HepG2 (cell line): Measurements from ENCODE around the gene NUP54. TPM values are rescaled to one million over a fixed set of nuclear protein-coding genes. Genes with fewer than 3 reads are reported as not detected.

Experiments used
- ATRX ChIP-seq: sonication (generic); formaldehyde crosslinking; IDR thresholded peaks from 2 replicates; pipeline ENCODE4 v1.4.0; 2020; ENCODE audit warnings: missing genetic modification reagents, borderline replicate concordance
- CENPX ChIP-seq: sonication (generic); formaldehyde crosslinking; IDR thresholded peaks from 2 replicates; pipeline ENCODE4 v1.9.0; 2021; ENCODE audit warnings: mild to moderate bottlenecking, missing genetic modification reagents, moderate library complexity
- ELF4 ChIP-seq: sonication (generic); formaldehyde crosslinking; IDR thresholded peaks from 2 replicates; pipeline ENCODE4 v1.5.0; 2020; ENCODE audit warnings: missing genetic modification reagents, mild to moderate bottlenecking, moderate library complexity, borderline replicate concordance
- ISL2 ChIP-seq: sonication (generic); formaldehyde crosslinking; IDR thresholded peaks from 2 replicates; pipeline ENCODE4 v1.5.0; 2020; ENCODE audit warnings: missing genetic modification reagents
- NCOR1 ChIP-seq: fragments of 200-600 bp; sonication (generic); IDR thresholded peaks from 2 replicates; pipeline ENCODE4 v1.7.0; 2017; ENCODE audit warnings: antibody characterized with exemption, low read length, borderline replicate concordance
- NR2C2 ChIP-seq: sonication (generic); formaldehyde crosslinking; IDR thresholded peaks from 2 replicates; pipeline ENCODE4 v1.4.0; 2020; ENCODE audit warnings: missing genetic modification reagents, mild to moderate bottlenecking, moderate library complexity, borderline replicate concordance
- NR2F2 ChIP-seq: IDR thresholded peaks from 2 replicates; pipeline ENCODE4 v1.6.1; 2012; ENCODE audit warnings: low read depth, inconsistent platforms, borderline replicate concordance
- PAF1 ChIP-seq: IDR thresholded peaks from 2 replicates; pipeline ENCODE4 v1.6.1; 2016; ENCODE audit warnings: missing genetic modification reagents, missing compliant biosample characterization
- PAX8 ChIP-seq: sonication (generic); formaldehyde crosslinking; IDR thresholded peaks from 2 replicates; pipeline ENCODE4 v1.8.0; 2022; ENCODE audit warnings: mild to moderate bottlenecking, missing genetic modification reagents, borderline replicate concordance
- RFX1 ChIP-seq: fragments of 450-650 bp; IDR thresholded peaks from 2 replicates; pipeline ENCODE4 v1.6.1; 2017
- SKI ChIP-seq: fragments of 450-650 bp; IDR thresholded peaks from one replicate; pipeline ENCODE4 v1.6.1; 2018; ENCODE audit warnings: mild to moderate bottlenecking; ENCODE audit not compliant: partially characterized antibody
- SMAD1 ChIP-seq: sonication (generic); formaldehyde crosslinking; IDR thresholded peaks from 2 replicates; pipeline ENCODE4 v1.4.0; 2020; ENCODE audit warnings: missing genetic modification reagents, low read depth, mild to moderate bottlenecking, borderline replicate concordance
- THYN1 ChIP-seq: sonication (generic); formaldehyde crosslinking; IDR thresholded peaks from 2 replicates; pipeline ENCODE4 v1.8.1; 2023; ENCODE audit warnings: low read depth, mild to moderate bottlenecking, moderate library complexity, missing genetic modification reagents, borderline replicate concordance
- ZNF10 ChIP-seq: sonication (generic); formaldehyde crosslinking; IDR thresholded peaks from 2 replicates; pipeline ENCODE4 v1.4.0; 2020; ENCODE audit warnings: mild to moderate bottlenecking, low read depth, missing genetic modification reagents, borderline replicate concordance
- ZNF160 ChIP-seq: sonication (generic); formaldehyde crosslinking; IDR thresholded peaks from 2 replicates; pipeline ENCODE4 v1.8.0; 2022; ENCODE audit warnings: mild to moderate bottlenecking, inconsistent platforms, missing genetic modification reagents
- ZNF468 ChIP-seq: sonication (generic); formaldehyde crosslinking; IDR thresholded peaks from 2 replicates; pipeline ENCODE4 v1.8.0; 2022; ENCODE audit warnings: mild to moderate bottlenecking, moderate library complexity, missing genetic modification reagents
- ZNF552 ChIP-seq: sonication (generic); formaldehyde crosslinking; IDR thresholded peaks from 2 replicates; pipeline ENCODE4 v1.9.0; 2022; ENCODE audit warnings: missing genetic modification reagents, mild to moderate bottlenecking, borderline replicate concordance
- ZNF563 ChIP-seq: sonication (generic); formaldehyde crosslinking; IDR thresholded peaks from 2 replicates; pipeline ENCODE4 v1.8.0; 2022; ENCODE audit warnings: mild to moderate bottlenecking, moderate library complexity, missing genetic modification reagents
- ZNF598 ChIP-seq: sonication (generic); formaldehyde crosslinking; IDR thresholded peaks from 2 replicates; pipeline ENCODE4 v1.5.1; 2020; ENCODE audit warnings: mild to moderate bottlenecking, missing genetic modification reagents, borderline replicate concordance
- ZNF781 ChIP-seq: sonication (generic); formaldehyde crosslinking; IDR thresholded peaks from 2 replicates; pipeline ENCODE4 v1.5.1; 2020; ENCODE audit warnings: borderline replicate concordance, mild to moderate bottlenecking, missing genetic modification reagents; ENCODE audit errors: not compliant biosample characterization
- ZNF788 ChIP-seq: sonication (generic); formaldehyde crosslinking; IDR thresholded peaks from 2 replicates; pipeline ENCODE4 v1.5.0; 2020; ENCODE audit warnings: mild to moderate bottlenecking, missing genetic modification reagents, borderline replicate concordance
- polyA plus RNA-seq, 8 experiments: library from polyadenylated mRNA; depleted of rRNA in 3 of 8; stranded (reverse) in 7 of 8; unstranded in 1 of 8; fragments of >200 nt; fragmentation: Illumina TruSeq in 4 of 8; extraction: Trizol in 4 of 8; gene quantifications; 2 replicates each; pipeline versions ENCODE4 v1.2.1 to v1.2.3, GENCODE V29; 2011 to 2016; ENCODE audit warnings: low read depth in 4 of 8, missing spikeins in 1 of 8, mixed read lengths in 1 of 8; ENCODE audit not compliant: insufficient read depth in 1 of 8
- total RNA-seq, 5 experiments: library from RNA; depleted of rRNA; stranded (reverse); fragments of >200 nt; fragmentation: Illumina TruSeq; extraction: Trizol; gene quantifications; 2 replicates each; pipeline ENCODE4 v1.2.3, GENCODE V29; 2016; ENCODE audit warnings: low read depth in 1 of 5
- TF ChIP-seq, protein P1 (sequence below): IDR thresholded peaks from 2 replicates; pipeline ENCODE4 v1.6.1; 2016; ENCODE audit warnings: low read depth, missing genetic modification reagents, missing compliant biosample characterization
- TF ChIP-seq, protein P2 (sequence below): sonication (generic); formaldehyde crosslinking; IDR thresholded peaks from 2 replicates; pipeline ENCODE4 v1.5.0; 2020; ENCODE audit warnings: mild to moderate bottlenecking, missing genetic modification reagents

The NUP54 gene
- total and polyA plus RNA-seq, 2 of the 13 experiments (the other 11 are each of a cell fraction or from before 2014, with no cell fraction given) = 36.1 to 69.3 TPM

DNA sequence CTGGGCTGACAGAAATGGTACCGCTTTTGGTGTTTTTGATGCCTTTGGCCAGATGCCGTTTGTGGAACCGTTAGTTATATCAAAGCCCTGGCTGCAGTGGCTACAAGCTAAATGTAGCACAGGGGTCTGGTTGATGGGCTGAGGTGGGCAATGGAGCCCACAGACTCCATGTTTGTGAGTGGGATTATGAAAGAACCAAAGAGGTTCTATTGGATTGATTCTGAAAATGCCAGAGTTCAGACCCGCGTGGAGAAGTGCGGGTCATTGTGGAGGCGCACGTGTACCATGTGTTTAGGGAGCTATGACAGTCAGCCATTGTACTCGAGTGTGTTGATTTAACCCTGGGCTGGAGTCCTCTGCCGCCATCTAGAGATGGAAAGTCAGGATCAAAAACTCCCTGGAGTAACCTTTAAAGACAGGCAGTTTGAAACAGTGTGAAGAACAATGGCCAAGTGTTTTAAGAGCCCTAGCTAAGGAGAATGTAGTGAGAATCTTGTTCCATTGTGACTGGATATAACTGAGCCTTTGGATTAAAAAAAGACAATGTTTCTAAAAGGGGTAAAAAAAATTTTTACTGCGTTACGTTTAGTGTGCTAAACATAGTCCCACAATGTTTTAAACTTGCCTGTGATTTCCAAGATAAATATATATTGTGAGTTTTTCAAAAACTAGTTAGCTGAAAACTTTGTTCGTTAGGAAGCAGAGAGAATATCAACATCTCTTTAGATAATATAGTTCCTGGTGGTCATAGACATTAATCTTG is 61.0 kb downstream of the NUP54 start (continued):
- TF ChIP-seq RFX1 (no peak), THYN1 (CRISPR knock-in tag) (no peak), ELF4 (CRISPR knock-in tag) (no peak), ZNF598 (CRISPR knock-in tag) (no peak), ZNF563 (CRISPR knock-in tag) (no peak), NCOR1 (no peak), CENPX (no peak), ZNF552 (CRISPR knock-in tag) (no peak), PAX8 (CRISPR knock-in tag) (no peak), ZNF160 (CRISPR knock-in tag) (no peak), PAF1 (CRISPR knock-in tag) (no peak), ZNF781 (CRISPR knock-in tag) (no peak), NR2F2 (no peak), ZNF468 (CRISPR knock-in tag) (no peak), ZNF788 (CRISPR knock-in tag) (no peak), SMAD1 (CRISPR knock-in tag) (no peak), NR2C2 (no peak), ZNF10 (no peak), ISL2 (CRISPR knock-in tag) (peak; percentile 42; the same call in 1 of the 2 replicates), ATRX (CRISPR knock-in tag) (no peak), SKI (no peak)
- TF ChIP-seq, protein P1, sequence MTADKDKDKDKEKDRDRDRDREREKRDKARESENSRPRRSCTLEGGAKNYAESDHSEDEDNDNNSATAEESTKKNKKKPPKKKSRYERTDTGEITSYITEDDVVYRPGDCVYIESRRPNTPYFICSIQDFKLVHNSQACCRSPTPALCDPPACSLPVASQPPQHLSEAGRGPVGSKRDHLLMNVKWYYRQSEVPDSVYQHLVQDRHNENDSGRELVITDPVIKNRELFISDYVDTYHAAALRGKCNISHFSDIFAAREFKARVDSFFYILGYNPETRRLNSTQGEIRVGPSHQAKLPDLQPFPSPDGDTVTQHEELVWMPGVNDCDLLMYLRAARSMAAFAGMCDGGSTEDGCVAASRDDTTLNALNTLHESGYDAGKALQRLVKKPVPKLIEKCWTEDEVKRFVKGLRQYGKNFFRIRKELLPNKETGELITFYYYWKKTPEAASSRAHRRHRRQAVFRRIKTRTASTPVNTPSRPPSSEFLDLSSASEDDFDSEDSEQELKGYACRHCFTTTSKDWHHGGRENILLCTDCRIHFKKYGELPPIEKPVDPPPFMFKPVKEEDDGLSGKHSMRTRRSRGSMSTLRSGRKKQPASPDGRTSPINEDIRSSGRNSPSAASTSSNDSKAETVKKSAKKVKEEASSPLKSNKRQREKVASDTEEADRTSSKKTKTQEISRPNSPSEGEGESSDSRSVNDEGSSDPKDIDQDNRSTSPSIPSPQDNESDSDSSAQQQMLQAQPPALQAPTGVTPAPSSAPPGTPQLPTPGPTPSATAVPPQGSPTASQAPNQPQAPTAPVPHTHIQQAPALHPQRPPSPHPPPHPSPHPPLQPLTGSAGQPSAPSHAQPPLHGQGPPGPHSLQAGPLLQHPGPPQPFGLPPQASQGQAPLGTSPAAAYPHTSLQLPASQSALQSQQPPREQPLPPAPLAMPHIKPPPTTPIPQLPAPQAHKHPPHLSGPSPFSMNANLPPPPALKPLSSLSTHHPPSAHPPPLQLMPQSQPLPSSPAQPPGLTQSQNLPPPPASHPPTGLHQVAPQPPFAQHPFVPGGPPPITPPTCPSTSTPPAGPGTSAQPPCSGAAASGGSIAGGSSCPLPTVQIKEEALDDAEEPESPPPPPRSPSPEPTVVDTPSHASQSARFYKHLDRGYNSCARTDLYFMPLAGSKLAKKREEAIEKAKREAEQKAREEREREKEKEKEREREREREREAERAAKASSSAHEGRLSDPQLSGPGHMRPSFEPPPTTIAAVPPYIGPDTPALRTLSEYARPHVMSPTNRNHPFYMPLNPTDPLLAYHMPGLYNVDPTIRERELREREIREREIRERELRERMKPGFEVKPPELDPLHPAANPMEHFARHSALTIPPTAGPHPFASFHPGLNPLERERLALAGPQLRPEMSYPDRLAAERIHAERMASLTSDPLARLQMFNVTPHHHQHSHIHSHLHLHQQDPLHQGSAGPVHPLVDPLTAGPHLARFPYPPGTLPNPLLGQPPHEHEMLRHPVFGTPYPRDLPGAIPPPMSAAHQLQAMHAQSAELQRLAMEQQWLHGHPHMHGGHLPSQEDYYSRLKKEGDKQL = no peak
- TF ChIP-seq, protein P2, sequence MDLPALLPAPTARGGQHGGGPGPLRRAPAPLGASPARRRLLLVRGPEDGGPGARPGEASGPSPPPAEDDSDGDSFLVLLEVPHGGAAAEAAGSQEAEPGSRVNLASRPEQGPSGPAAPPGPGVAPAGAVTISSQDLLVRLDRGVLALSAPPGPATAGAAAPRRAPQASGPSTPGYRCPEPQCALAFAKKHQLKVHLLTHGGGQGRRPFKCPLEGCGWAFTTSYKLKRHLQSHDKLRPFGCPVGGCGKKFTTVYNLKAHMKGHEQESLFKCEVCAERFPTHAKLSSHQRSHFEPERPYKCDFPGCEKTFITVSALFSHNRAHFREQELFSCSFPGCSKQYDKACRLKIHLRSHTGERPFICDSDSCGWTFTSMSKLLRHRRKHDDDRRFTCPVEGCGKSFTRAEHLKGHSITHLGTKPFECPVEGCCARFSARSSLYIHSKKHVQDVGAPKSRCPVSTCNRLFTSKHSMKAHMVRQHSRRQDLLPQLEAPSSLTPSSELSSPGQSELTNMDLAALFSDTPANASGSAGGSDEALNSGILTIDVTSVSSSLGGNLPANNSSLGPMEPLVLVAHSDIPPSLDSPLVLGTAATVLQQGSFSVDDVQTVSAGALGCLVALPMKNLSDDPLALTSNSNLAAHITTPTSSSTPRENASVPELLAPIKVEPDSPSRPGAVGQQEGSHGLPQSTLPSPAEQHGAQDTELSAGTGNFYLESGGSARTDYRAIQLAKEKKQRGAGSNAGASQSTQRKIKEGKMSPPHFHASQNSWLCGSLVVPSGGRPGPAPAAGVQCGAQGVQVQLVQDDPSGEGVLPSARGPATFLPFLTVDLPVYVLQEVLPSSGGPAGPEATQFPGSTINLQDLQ (CRISPR knock-in tag) = no peak
